NCI-H748 (cell line): ENCODE measurements around the gene ADAM22.
A peak's percentile ranks its signal among the peaks of the same experiment; 100 is the strongest.
"Not testable (repeated sequence)": the region's sequence is repeated elsewhere in the genome, so short reads cannot be mapped to it uniquely, and the experiment has no call there.

Experiments used
- DNase-seq: peaks from one replicate; lab custom pipeline; 2025; ENCODE audit not compliant: unreplicated experiment; lab: John Stamatoyannopoulos, UW

Gene ADAM22

DNA sequence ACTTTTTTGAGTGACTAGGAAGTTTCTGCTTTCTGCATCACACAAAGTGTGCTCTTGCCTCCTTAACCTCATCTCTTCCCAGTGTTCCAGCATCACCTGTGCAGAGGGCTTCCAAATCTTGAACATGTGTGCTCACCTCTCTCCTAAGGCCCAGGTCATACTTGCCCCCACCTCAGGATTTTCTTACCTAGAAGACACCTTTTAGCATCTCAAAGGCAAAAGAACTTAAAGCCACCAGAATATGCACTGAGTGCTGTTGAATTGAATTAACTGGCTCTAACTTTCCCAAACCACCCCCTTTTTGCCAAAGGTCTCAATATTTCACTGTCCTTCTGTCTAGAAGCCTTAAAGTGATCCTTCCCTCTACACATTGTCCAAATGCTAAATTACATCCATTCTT lies 219.3 kb downstream of the ADAM22 start:
- DNase-seq: no peak

DNA sequence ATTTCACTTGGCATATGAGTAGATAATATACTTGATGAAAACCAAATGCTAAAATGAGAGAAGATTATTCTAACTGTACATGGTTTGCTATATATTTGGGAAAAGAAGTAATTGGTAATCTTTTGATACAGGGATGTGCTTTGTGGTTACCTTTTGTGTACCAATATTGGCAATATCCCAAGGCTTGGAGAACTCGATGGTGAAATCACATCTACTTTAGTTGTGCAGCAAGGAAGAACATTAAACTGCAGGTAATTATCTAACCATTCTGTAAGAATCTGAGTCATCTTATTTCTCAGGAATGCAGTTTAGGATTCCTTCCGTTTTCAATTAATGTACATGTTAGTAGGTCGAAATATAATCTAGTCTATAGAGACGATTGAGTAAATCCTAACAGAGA lies 221.7 kb downstream of the ADAM22 start:
- no peak for DNase-seq

DNA sequence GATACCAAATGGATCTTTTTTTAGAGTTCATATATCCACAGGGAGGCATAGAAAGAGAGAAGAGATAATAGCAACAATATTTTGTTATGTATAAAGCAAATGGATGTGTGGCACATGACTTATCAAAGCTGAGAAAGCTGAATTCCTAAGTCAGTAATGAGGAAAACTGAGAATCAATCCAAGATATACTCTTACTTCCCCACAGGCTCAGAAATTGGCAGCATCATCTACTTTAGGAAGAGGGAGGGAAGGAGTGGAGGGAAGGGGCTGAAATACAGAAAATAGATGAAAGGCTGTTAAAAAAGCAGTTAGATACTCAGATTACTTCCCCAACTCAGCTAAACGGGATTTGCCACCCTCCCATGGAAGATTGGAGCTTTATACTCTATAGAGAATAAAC lies 222.3 kb downstream of the ADAM22 start:
- DNase-seq: no peak

- DNase-seq: not testable (repeated sequence)
Measured at GRCh38 chr7:88159741-88160140, 225.7 kb downstream of the ADAM22 start.

DNA sequence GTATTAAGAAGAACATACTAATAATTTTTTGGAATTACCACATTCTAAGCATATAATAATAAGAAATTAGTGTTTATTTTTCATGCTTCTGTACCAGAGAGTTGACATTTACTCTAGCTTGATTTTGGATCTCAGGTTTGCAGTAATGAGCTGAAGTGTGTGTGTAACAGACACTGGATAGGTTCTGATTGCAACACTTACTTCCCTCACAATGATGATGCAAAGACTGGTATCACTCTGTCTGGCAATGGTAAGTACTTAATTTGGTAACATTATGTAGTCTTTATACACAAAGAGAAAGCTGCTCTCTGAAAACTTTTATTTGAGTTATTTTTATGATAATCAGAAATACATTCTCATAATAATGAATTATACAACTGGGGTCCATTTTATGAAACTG lies 231.6 kb downstream of the ADAM22 start:
- DNase-seq: no peak

- no peak for DNase-seq
Measured at GRCh38 chr7:88167223-88167622, 233.2 kb downstream of the ADAM22 start.

GRCh38 chr7:88167721-88168120 lies 233.7 kb downstream of the ADAM22 start:
- no peak for DNase-seq

- peak; percentile 22 for DNase-seq
Measured at GRCh38 chr7:88169717-88170320, 235.8 kb downstream of the ADAM22 start.

DNA sequence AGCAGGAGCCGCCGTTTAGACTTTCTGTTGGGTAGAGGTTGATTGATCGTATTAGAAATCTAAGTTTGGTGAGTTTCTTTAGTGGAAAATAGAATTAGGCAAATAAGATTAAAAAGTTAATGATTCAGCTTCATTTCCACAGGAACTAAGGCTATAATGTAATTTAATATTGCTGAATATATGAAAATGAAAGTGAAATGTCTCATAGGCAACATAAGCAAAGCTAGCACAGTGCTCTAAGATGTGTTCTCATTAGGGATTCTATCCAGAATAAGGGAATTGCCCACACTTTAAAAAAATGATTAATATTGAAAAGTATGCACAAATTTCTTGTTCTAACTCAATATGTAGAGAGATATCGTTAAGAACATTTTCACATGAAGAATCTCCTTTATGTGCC lies 238.8 kb downstream of the ADAM22 start:
- DNase-seq: no peak

GRCh38 chr7:88176190-88176589 lies 242.1 kb downstream of the ADAM22 start:
- no peak for DNase-seq

DNA sequence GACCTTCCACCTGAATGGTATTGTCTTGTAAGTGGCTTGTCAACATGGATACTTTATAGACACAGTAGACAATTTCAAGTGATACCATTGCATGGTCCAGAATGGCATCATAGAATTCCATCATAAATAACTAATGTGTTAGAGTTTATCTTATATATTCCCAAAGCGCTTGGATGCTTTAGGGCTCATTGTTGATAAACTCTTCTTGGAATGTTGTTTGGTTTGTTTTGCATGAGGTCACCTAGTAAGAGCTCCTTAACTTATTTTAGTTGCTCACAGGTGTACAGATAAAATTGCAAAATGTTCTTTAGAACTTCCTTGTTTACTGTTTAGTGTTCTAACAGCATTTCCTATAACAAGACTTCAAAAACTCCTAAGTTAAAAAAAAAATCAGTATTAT lies 249.0 kb downstream of the ADAM22 start:
- no peak for DNase-seq

DNA sequence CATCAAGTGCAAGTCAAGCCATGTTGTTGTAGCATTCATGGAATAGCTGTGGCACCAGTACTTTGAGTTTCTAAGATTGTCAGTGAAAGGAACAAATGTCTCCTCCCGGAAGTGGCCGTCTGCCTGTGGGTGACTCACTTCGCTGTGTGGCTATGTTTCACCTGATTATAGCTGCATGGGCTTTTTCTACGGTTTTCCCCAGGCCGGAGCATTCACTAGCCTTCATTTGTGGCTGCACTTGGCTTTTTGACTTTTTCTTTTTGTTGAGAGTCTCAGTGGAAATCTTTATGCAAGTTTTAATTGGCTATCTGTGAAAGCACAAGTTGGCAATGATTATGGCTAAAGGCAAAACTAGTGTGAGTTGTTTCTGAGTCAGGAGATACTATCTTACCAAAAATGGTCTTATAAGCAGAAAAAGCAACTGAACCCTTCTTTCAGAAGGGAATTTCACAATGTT lies 250.8 kb downstream of the ADAM22 start:
- no peak for DNase-seq

- DNase-seq: no peak
Measured at GRCh38 chr7:88185650-88186049, 251.6 kb downstream of the ADAM22 start.

- no peak for DNase-seq
Measured at GRCh38 chr7:88191911-88192310, 257.9 kb downstream of the ADAM22 start.

GRCh38 chr7:88200261-88200660 lies 266.2 kb downstream of the ADAM22 start:
- DNase-seq: no peak

DNA sequence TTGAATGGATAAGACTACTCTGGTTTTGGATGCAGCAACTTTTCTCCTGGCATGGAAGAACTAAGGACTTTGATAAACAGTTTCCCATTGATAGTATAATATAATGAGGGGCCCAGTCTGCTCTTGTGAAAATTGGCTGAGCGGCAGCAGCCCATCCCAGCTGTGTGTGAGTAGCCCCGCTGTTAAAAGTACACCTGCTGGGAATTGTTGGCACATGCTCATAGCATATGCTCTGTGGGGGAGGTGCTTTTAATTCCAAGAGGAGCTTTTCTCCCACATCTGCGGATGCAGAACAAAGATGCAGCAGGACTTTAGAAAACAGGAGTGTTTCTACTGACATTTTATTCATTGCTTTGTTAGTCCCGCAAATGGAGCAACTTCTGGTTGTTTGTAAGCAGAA lies 266.7 kb downstream of the ADAM22 start:
- peak; percentile 91 for DNase-seq

- DNase-seq: peak; percentile 29
Measured at GRCh38 chr7:88201305-88201704, 267.3 kb downstream of the ADAM22 start.

DNA sequence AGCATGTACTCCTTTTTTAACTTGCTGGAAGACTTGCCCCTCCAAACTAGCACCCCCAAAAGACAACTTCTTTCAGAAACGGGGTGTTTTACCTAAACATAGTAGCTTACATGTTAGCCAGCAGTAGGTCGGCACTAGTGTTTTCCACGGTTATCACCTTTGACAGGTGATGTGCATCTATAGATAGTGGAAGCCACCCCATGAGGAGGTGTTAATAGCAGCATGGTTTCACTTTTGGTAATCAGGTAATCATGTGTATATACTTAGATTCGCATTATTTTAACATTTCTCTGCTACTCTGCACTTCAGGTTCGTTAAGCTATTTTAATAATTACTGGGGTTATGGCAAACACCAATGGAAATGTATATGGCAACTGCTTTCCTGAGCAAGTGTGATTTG lies 268.2 kb downstream of the ADAM22 start:
- no peak for DNase-seq

DNA sequence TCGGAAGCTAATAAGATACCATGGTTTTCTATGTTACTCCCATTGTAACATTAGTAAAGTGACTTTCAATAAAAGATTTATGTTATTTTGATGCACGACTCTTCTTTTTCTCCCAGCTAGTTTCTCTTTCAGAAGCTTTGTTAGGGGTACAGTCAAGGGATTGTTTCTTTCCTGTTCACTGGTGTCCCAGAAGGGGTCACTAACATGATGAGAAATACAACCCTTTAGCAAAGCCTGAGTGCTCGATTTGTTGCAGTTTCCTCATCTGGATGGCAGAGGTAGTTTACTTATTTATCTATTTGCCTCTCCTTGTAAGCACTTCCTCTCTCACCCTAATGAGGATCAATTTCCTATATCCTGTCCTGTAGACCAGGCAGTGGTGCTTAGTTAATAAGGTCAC lies 268.7 kb downstream of the ADAM22 start:
- no peak for DNase-seq

DNA sequence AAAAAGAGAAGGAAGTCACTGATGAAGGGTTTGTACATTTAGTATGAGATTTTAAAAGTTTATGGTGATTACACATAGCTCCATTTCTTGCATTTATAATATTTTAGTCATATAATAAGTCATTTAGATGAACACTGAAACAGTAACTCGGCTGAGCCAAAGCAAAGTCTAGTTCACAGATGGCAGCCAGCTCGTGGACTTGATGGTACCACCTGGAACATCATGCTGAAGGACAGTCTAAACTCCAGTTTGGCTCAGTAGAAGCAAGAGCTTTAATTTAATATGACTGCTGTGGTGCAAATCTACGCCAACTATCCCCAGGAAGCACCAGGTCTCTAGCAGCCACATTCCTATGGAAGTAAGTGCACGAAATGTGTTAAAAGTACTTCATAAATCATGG lies 269.4 kb downstream of the ADAM22 start:
- no peak for DNase-seq

DNA sequence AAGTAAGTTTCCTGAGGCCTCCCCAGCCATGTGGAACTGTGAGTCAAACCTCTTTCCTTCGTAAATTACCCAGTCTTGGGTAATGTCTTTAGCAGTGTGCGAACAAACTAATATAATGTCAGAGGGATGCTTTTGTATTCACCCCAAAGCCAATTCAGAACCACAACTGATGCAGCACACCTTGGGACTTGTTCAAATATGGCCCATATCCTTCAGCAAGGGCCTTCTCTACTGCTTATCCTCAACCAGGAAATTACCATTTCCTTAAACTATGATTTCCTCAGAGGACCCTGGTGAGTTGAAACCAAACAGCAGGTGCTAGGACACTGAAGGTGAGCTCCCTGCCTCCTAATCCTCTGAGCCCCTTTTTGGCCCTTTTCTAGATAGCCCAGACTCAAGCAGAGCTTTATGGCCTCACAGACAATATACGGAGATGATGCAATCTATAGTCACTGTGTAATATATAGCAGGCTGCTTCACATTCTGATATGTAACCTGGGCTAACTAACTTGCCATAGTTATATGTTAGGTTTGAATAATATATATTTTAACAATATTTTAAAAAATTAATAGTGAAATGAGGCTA lies 270.6 kb downstream of the ADAM22 start:
- DNase-seq: no peak

- no peak for DNase-seq
Measured at GRCh38 chr7:88205179-88205578, 271.1 kb downstream of the ADAM22 start.

GRCh38 chr7:88206254-88206653 lies 272.2 kb downstream of the ADAM22 start:
- DNase-seq: no peak
